ENCODE results near the gene PTPRM. TPM values are rescaled to one million over a fixed set of nuclear protein-coding genes. Genes with fewer than 3 reads are reported as not detected.

Gene PTPRM
- total and polyA plus RNA-seq, 9 donors = 45.6 to 82.0 (median 56.9) TPM

- no peak for DNase-seq
- Histone ChIP-seq H3K9me3 (no peaks in the 10 kb centered on the region), H3K36me3 (no peaks in the 10 kb centered on the region), H3K27me3 (no peaks in the 10 kb centered on the region), H3K27ac (no peak overlapping the region), H3K4me3 (no peak overlapping the region), H3K4me1 (ENCODE audit: insufficient read depth) (peaks cover 5% of the 10 kb centered on the region)
- 79 to 93% (median 92%) methylated on average over 4 of the region's 4 CpGs for WGBS, 3 donors
- TF ChIP-seq EP300 (IDR thresholded peaks at IDR 0.05) = no peak
- intact Hi-C loops (cut with DNase I) = no loop called here
These were observed 199.2 kb downstream of the PTPRM start for GRCh38 chr18:7766346-7766745.

GRCh38 chr18:7766817-7767216, 199.7 kb downstream of the PTPRM start:
- Histone ChIP-seq H3K27me3 (no peaks in the 10 kb centered on the region), H3K4me3 (no peak overlapping the region), H3K36me3 (no peaks in the 10 kb centered on the region), H3K27ac (no peak overlapping the region), H3K4me1 (ENCODE audit: insufficient read depth) (peaks cover 3% of the 10 kb centered on the region), H3K9me3 (no peaks in the 10 kb centered on the region)
- intact Hi-C loops (cut with DNase I) = no loop called here
- DNase-seq = no peak
- TF ChIP-seq EP300 (IDR thresholded peaks at IDR 0.05) (no peak), POLR2A (IDR thresholded peaks at IDR 0.05) (no peak), CTCF (IDR thresholded peaks at IDR 0.05) (no peak)
- WGBS, 3 donors = 79 to 98% (median 93%) methylated on average over 1 of the region's 1 CpG

GRCh38 chr18:7770908-7771307, 203.8 kb downstream of the PTPRM start:
- no peak overlapping the region for H3K4me3 ChIP-seq
- peaks cover 2% of the 10 kb centered on the region for H3K4me1 ChIP-seq (ENCODE audit: insufficient read depth)
- DNase-seq = no peak
- no peaks in the 10 kb centered on the region for H3K27me3 ChIP-seq
- TF ChIP-seq CTCF (IDR thresholded peaks at IDR 0.05) (no peak), EP300 (IDR thresholded peaks at IDR 0.05) (no peak), POLR2A (IDR thresholded peaks at IDR 0.05) (no peak)
- no peaks in the 10 kb centered on the region for H3K9me3 ChIP-seq
- 22 to 33% (median 27%) methylated on average over 4 of the region's 4 CpGs for WGBS, 3 donors
- no peak overlapping the region for H3K27ac ChIP-seq
- intact Hi-C loops (cut with DNase I) = no loop called here
- H3K36me3 ChIP-seq = no peaks in the 10 kb centered on the region

- Histone ChIP-seq H3K4me3 (no peak overlapping the region), H3K27me3 (no peaks in the 10 kb centered on the region), H3K27ac (no peak overlapping the region), H3K4me1 (ENCODE audit: insufficient read depth) (peaks cover 2% of the 10 kb centered on the region), H3K36me3 (no peaks in the 10 kb centered on the region), H3K9me3 (no peaks in the 10 kb centered on the region)
- DNase-seq = no peak
- intact Hi-C loops (cut with DNase I) = no loop called here
- no peak for TF ChIP-seq EP300 (IDR thresholded peaks at IDR 0.05)
- TF ChIP-seq CTCF (IDR thresholded peaks at IDR 0.05) = no peak
- no peak for TF ChIP-seq POLR2A (IDR thresholded peaks at IDR 0.05)
These were observed 205.4 kb downstream of the PTPRM start for GRCh38 chr18:7772510-7772888.

- H3K9me3 ChIP-seq = no peaks in the 10 kb centered on the region
- no peak overlapping the region for H3K27ac ChIP-seq
- H3K4me3 ChIP-seq = no peak overlapping the region
- TF ChIP-seq CTCF (IDR thresholded peaks at IDR 0.05) = no peak
- TF ChIP-seq EP300 (IDR thresholded peaks at IDR 0.05) = no peak
- no peak for TF ChIP-seq POLR2A (IDR thresholded peaks at IDR 0.05)
- WGBS, 3 donors = 12 to 26% (median 22%) methylated on average over 2 of the region's 2 CpGs
- intact Hi-C loops (cut with DNase I) = no loop called here
- H3K4me1 ChIP-seq (ENCODE audit: insufficient read depth) = peaks cover 2% of the 10 kb centered on the region
- DNase-seq = no peak
- H3K27me3 ChIP-seq = no peaks in the 10 kb centered on the region
- no peaks in the 10 kb centered on the region for H3K36me3 ChIP-seq
These were observed 205.8 kb downstream of the PTPRM start for GRCh38 chr18:7772951-7773350.

All from ovary (tissue), 9 donors.